Measurements from ENCODE around the gene ZNF148. TPM values are rescaled to one million over a fixed set of nuclear protein-coding genes. Genes with fewer than 3 reads are reported as not detected.

Gene ZNF148
- polyA plus RNA-seq, 1 experiment, result 43.5 TPM

GRCh38 chr3:125200731-125201139 lies 174.4 kb downstream of the ZNF148 start:
- DNase-seq (ENCODE audit: low read depth, low spot score), result no peak
- CTCF ChIA-PET, result no interaction called here
- TF ChIP-seq, protein P1, sequence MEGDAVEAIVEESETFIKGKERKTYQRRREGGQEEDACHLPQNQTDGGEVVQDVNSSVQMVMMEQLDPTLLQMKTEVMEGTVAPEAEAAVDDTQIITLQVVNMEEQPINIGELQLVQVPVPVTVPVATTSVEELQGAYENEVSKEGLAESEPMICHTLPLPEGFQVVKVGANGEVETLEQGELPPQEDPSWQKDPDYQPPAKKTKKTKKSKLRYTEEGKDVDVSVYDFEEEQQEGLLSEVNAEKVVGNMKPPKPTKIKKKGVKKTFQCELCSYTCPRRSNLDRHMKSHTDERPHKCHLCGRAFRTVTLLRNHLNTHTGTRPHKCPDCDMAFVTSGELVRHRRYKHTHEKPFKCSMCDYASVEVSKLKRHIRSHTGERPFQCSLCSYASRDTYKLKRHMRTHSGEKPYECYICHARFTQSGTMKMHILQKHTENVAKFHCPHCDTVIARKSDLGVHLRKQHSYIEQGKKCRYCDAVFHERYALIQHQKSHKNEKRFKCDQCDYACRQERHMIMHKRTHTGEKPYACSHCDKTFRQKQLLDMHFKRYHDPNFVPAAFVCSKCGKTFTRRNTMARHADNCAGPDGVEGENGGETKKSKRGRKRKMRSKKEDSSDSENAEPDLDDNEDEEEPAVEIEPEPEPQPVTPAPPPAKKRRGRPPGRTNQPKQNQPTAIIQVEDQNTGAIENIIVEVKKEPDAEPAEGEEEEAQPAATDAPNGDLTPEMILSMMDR (IDR thresholded peaks at IDR 0.05; ENCODE audit: low read depth, low read length), result no peak
- Histone ChIP-seq H3K27ac (ENCODE audit: low read depth, low read length) (no peak overlapping the region), H3K9me3 (ENCODE audit: control insufficient read depth, insufficient read depth, low read length) (no peaks in the 10 kb centered on the region), H3K27me3 (ENCODE audit: control insufficient read depth, insufficient read depth, low read length) (peaks cover under 1% of the 10 kb centered on the region), H3K4me3 (ENCODE audit: low read depth, low read length) (no peak overlapping the region)
- POLR2A ChIA-PET, result no interaction called here

DNA sequence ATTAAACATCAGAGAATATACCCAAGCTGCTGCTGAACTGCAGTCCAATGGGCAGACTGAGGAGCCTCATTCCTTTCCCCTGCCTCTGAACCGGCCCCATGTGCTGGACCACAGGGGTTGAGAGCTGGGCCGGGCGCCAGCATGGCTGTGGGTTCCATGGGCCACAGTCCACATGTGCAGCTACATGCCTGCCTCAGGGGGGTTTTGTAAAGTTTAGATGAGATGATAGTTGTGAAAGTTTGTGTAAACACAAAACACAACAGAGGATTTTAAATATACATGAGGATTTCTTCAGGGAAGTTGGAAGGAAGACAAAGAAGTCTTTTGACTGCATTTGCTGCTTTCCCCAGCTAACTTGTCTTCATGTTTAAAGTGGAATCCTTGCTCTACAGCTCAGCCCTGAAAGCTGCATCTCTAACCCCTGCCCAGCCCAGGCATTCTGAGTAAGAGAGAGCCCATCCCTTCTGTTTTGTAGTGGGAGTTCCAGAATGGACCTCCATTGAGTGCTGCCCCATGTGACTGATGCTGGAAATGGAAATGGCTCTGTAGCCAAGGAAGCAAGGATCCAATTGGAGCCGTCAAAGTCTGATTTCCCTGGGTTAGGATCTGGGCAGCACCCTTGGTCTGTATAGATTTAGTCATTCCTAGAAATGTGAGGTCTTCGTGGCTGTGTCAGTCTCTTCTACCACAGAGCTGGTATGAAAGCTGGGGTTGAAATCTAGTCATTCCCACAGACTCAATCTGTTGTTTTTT lies 180.1 kb downstream of the ZNF148 start:
- peak; percentile 92 for DNase-seq (ENCODE audit: low read depth, low spot score)
- ChIA-PET CTCF (interaction anchor here (1.0 kb wide), 1 partner anchor 266 kb away, joined by 4 read pairs; no protein-coding TSS in a partner anchor), POLR2A (interaction anchor here (0.9 to 1.6 kb wide), 6 partner anchors 9 to 142 kb away, joined by 3 to 9 read pairs (median 4); no protein-coding TSS in a partner anchor)
- TF ChIP-seq, protein P1 (IDR thresholded peaks at IDR 0.05; ENCODE audit: low read depth, low read length), result peak; percentile 36
- peak overlapping the region; percentile 53 for H3K27ac ChIP-seq (ENCODE audit: low read depth, low read length)
- H3K27me3 ChIP-seq (ENCODE audit: control insufficient read depth, insufficient read depth, low read length), result no peaks in the 10 kb centered on the region
- no peak overlapping the region for H3K4me3 ChIP-seq (ENCODE audit: low read depth, low read length)
- no peaks in the 10 kb centered on the region for H3K9me3 ChIP-seq (ENCODE audit: control insufficient read depth, insufficient read depth, low read length)

DNA sequence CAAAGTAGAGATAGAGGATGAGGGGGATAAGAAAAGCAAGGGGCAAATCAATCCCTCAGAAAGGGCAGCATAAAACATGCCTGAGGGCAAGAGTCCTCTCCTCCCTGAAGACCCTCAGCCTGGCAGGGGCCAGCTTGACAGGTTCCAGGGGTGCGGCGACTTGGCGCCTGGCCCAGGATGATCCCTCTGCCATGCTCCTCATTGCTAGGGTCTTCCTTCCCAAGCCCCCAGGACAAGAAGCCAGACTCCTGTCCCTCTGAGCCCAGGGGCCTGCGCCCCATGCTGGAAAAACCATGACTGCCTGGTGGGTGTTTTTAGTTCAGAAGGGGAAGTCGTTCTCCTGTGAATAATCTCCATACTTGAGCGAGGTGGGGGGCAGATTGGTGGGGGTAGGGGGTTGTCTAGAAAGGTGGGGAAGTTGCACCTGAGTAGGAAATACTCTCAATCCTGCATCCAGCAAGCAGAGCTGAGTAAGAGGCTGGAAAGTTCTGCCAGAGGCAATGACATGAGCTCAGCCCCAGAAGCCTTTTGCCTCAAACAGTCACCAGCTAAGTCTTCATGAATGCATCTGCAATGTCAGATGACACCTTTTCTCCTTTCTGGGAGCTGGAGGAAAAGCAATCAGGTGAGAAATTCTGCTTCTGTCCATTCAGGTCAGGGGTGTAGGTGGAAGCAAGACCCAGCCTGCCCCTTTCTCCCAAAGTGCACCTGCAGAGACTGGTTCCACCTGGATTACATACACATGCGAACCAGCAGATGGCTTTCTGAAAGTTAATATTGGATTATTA lies 180.9 kb downstream of the ZNF148 start:
- ChIA-PET POLR2A (interaction anchor here (0.9 to 1.6 kb wide), 6 partner anchors 8 to 142 kb away, joined by 3 to 9 read pairs (median 4); no protein-coding TSS in a partner anchor), CTCF (interaction anchor here (1.0 kb wide), 1 partner anchor 265 kb away, joined by 4 read pairs; no protein-coding TSS in a partner anchor)

DNA sequence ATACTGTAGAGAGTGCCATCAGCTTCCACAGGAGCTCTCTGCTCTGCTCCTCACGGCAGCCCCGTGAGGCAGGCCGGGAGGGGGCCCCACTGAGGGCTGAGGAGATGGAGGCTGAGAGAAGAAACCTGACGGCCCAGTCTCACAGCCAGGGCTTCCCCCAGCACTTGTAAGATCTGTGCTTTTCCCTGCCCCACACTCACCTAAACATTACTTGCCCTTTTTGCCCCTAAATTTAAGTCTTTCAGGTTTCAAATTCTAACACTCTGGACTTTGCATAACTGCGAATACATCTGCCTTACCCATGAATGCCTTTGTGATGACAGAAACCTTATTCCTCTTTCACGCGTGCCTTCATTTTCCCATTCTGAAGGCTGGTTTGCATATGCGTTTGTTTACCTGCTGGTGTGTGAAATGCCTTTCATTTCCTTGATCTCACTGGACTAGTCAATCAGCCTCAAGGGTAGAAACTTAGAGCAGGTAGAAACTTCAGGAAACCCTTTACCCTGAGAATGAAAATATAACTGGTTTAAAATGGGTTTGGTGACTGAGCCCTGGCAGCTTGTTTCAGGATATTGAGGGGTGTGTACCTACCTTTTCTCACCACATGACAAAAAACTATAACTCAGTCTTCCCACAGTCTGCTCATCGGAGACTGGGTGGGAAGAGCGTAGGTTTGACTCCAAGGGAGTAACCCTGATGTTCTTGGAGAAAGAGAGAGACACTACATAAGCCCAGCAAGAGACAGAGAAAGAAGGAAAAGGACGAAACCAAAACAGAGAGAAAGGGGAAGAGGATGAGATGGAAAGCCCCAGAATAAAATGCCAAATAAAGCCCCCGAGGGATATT lies 182.7 kb downstream of the ZNF148 start:
- ChIA-PET CTCF (interaction anchor here (0.6 kb wide), 2 partner anchors 13 to 396 kb away, joined by 4 read pairs; no protein-coding TSS in a partner anchor), POLR2A (no interaction called here)
- no peaks in the 10 kb centered on the region for H3K27me3 ChIP-seq (ENCODE audit: control insufficient read depth, insufficient read depth, low read length)
- TF ChIP-seq, protein P1 (IDR thresholded peaks at IDR 0.05; ENCODE audit: low read depth, low read length), result no peak
- no peak overlapping the region for H3K4me3 ChIP-seq (ENCODE audit: low read depth, low read length)
- H3K9me3 ChIP-seq (ENCODE audit: control insufficient read depth, insufficient read depth, low read length), result 0 out of 2 replicates have a peak, but pooled peaks cover 5% of the 10 kb centered on the region
- no peak for DNase-seq (ENCODE audit: low read depth, low spot score)
- H3K27ac ChIP-seq (ENCODE audit: low read depth, low read length), result no peak overlapping the region

More for the DNA sequence above, 180.9 kb downstream of the ZNF148 start:
- TF ChIP-seq, protein P1 (IDR thresholded peaks at IDR 0.05; ENCODE audit: low read depth, low read length), result no peak
- Histone ChIP-seq H3K9me3 (ENCODE audit: control insufficient read depth, insufficient read depth, low read length) (no peaks in the 10 kb centered on the region), H3K27me3 (ENCODE audit: control insufficient read depth, insufficient read depth, low read length) (no peaks in the 10 kb centered on the region), H3K4me3 (ENCODE audit: low read depth, low read length) (no peak overlapping the region), H3K27ac (ENCODE audit: low read depth, low read length) (no peak overlapping the region)
- peak; percentile 7 for DNase-seq (ENCODE audit: low read depth, low spot score)

Measured in AG04450 (cell line).